GM19455 (cell line): Measurements from ENCODE around the gene AVPR2.

ENCODE experiments used
- ATAC-seq: cut with Tn5 transposase; IDR thresholded peaks from one replicate; pipeline ENCODE4 v1.9.1; 2021; ENCODE audit not compliant: unreplicated experiment

AVPR2 gene

GRCh38 chrX:153948847-153949805 lies 44.7 kb downstream of the AVPR2 start:
- ATAC-seq, result no peak

DNA sequence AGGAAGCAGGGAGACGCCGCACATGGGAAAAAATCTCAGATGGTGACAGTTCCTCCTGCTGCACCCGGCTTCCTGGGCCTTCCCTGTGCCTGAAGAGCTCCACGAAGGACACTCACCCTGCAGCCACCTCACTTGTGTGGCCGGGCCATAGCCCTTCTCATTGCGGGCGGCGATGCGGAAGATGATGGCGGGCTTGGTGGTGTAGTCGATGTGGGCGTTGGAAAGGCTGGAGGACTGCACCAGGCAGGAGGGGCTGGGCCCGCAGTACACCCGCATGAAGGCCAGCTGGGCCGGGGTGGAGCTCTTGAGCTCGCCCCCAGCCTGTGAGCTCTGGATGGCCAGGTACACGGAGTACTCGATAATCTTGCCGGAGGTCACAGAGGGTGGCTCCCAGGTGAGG lies 45.7 kb downstream of the AVPR2 start:
- ATAC-seq, result no peak

- no peak for ATAC-seq
Measured at GRCh38 chrX:153951683-153952372, 47.4 kb downstream of the AVPR2 start.

DNA sequence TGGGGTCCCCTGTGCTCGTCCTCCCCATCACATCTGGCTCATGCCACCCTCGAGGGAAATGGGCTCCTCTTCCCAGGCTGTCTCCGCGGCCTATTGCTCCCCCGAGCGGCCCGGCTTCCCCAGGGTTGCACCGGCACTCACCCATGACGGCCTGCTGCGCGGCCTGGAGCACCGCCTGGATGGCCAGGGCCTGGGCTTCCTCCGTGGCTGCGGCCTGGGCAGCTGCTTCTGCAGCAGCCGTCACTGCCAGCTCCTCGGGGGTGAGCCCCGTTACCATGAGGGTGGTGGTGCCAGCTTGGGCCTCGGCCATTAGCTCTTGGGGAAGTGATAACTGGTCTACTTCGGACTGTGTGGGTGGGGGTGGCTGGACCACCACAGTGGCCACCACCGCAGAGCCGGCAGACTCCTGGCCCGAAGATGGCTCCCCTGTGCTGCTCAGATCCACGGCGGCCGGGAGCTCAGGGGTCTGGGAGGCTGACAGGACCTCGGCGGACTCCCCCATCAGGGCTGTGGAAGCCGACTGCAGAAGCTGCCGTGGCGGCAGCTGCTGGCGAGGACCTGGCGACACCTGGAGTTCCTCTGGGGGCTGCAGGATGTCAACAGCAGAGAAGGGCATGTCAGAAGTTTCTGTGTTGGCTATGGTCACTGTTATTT lies 48.0 kb downstream of the AVPR2 start:
- no peak for ATAC-seq

DNA sequence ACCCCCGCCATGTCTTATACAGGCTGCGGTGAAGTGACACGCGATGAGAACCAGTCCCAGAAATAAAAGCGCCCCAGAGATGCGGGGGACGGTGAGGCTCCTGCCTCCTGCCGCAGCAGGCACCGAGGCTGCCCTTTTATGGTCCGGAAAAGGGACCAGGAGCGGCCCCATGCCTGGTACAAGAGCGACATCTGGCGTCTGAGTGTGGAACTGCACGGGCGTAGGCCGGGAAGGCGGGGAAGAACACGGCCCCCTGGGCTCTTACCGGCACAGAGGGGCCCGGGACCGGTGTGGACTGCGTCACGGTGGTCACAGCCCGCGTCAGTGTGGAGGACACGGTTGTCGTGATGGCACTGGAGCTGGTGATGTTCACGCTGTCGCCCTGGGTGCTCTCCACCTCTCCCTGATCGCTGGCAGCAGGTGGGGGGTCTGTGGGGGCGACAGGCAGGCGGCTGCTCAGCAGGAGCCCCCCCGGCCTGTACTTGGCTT lies 48.9 kb downstream of the AVPR2 start:
- no peak for ATAC-seq

DNA sequence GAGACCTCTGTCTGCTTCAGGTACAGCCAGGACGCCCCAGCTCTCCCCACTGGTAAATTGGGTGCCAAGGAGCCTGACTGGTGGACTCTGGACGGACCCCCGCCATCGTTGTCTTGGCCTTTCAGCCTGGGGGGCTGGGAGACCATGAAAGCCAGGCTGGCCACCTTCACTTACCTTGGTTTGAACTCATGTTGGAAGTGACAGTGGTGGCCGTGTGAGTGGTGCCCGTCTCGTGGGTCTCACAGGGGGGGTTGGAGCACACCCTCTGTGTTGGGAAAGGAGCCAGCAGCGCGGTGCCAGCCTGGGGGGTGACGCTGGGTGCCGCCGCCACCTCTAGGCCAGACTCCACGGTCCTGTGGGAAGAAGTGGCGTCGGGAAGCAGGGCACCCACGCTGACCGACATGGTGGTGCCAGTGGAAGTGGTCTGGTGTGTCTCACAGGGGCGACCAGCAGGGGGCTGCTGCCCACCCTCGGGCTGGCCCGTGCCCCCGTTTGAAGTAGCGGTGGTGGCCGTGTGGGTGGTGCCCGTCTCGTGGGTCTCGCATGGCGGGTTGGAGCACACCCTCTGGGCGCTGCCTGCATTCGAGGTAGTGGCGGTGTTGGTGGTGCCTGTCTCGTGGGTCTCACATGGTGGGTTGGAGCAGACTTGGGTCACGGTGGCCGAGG lies 49.6 kb downstream of the AVPR2 start:
- ATAC-seq, result no peak

GRCh38 chrX:153954558-153955227 lies 50.2 kb downstream of the AVPR2 start:
- no peak for ATAC-seq

DNA sequence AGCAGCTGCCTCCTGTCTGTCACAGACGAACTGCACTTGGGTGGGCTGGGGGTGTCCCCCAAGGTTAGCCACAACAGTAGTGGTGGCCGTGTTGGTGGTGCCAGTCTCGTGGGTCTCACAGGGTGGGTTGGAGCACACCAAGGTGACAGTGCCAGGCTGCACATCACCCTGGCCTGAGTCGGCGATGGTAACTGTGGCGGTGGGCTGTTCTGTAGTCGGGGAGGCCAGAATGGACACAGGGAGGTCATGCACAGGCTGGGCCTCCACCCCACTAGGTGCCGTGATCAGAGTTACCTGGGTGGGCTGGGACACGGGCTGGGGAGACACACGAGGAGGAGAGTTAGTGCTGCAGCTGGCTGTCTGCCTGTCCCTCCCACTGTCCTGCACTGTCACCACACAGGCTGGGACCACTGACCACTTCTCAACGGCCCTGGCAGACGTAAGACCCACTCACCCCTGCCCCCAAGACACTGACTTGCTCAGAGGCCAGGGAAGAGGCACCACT lies 50.8 kb downstream of the AVPR2 start:
- ATAC-seq, result no peak

- ATAC-seq, result no peak
Measured at GRCh38 chrX:153956044-153956907, 51.8 kb downstream of the AVPR2 start.
